Esophagus muscularis mucosa (tissue), 4 donors: ENCODE measurements around the gene ARHGEF12. TPM values are rescaled to one million over a fixed set of nuclear protein-coding genes. Genes with fewer than 3 reads are reported as not detected.

Experiments used
- DNase-seq: peaks from one replicate; pipeline ENCODE4 v3.0.0-alpha.2; 2017; ENCODE audit errors: extremely low spot score
- H3K27ac ChIP-seq, 4 donors: fragments of 200-600 bp; sonication (generic); replicated peaks in 1 of 4; 1 replicate in 3 of 4; 2 replicates in 1 of 4; pipeline ENCODE4 v1.5.1; 2016 to 2019; ENCODE audit warnings: mild to moderate bottlenecking in 1 of 4
- H3K27me3 ChIP-seq, 4 donors: fragments of 200-600 bp; sonication (generic); one replicate each; pipeline versions ENCODE4 v1.5.1 to v1.6.0; 2016 to 2019
- H3K36me3 ChIP-seq, 4 donors: fragments of 200-600 bp; sonication (generic); one replicate each; pipeline ENCODE4 v1.5.1; 2016 to 2019
- H3K4me1 ChIP-seq, 4 donors: fragments of 200-600 bp; sonication (generic); one replicate each; pipeline ENCODE4 v1.5.1; 2016 to 2019
- H3K4me3 ChIP-seq, 4 donors: fragments of 200-600 bp; sonication (generic); 1 replicate in 2 of 4; 2 replicates in 2 of 4; pipeline ENCODE4 v1.5.1; 2016 to 2019; ENCODE audit warnings: mild to moderate bottlenecking in 4 of 4, moderate library complexity in 1 of 4
- H3K9me3 ChIP-seq, 4 donors: fragments of 200-600 bp; sonication (generic); 1 replicate in 3 of 4; 2 replicates in 1 of 4; pipeline ENCODE4 v1.5.1; 2016 to 2019
- CTCF ChIP-seq, 3 experiments: fragments of 200-600 bp in 2 of 3; fragments of 450-650 bp in 1 of 3; sonication (generic) in 2 of 3; IDR thresholded peaks; one replicate each; pipeline ENCODE4 v1.5.1; 2017 to 2019; ENCODE audit warnings: antibody characterized with exemption in 3 of 3, mild to moderate bottlenecking in 2 of 3, moderate library complexity in 1 of 3
- EP300 ChIP-seq: sonication (generic); formaldehyde crosslinking; IDR thresholded peaks from one replicate; pipeline ENCODE4 v1.6.1; 2017; ENCODE audit warnings: antibody characterized with exemption
- POLR2A ChIP-seq: fragments of 450-650 bp; IDR thresholded peaks from one replicate; pipeline ENCODE4 v1.6.1; 2017; ENCODE audit warnings: antibody characterized with exemption, moderate library complexity, mild to moderate bottlenecking, low read depth
- POLR2AphosphoS5 ChIP-seq, 2 donors: sonication (generic); formaldehyde crosslinking; IDR thresholded peaks; one replicate each; pipeline ENCODE4 v1.6.1; 2017; ENCODE audit warnings: antibody characterized with exemption in 2 of 2
- WGBS: methylation state at CpG from one replicate; pipeline ENCODE4 v1.1.5; 2018; 5-methylcytosine and 5-hydroxymethylcytosine counted together
- intact Hi-C: fragments of 100-400 bp; cut with DNase I; formaldehyde crosslinking; loops from one replicate; pipeline ENCODE4 v1.15.1; 2023
- total RNA-seq, 4 donors: library from RNA; depleted of rRNA; stranded (reverse); fragments of >200 nt; gene quantifications; one replicate each; pipeline versions ENCODE4 v1.1.0 to v1.2.1, GENCODE V29; 2016

Gene ARHGEF12
- total RNA-seq, 4 donors from 2014 or later: 89.1 to 118 (median 106) TPM

GRCh38 chr11:120337355-120338106, 1.3 kb downstream of the ARHGEF12 start:
- no peaks in the 10 kb centered on the region for H3K27me3 ChIP-seq
- no peak for TF ChIP-seq EP300
- TF ChIP-seq POLR2AphosphoS5 (IDR thresholded peaks at IDR 0.05): no peak
- TF ChIP-seq POLR2A: no peak
- TF ChIP-seq CTCF (IDR thresholded peaks at IDR 0.05): no peak
- no peak for DNase-seq
- intact Hi-C loops: no loop called here
- no peaks in the 10 kb centered on the region for H3K9me3 ChIP-seq
- 12% methylated on average over 18 of the region's 18 CpGs for WGBS
- peak overlapping the region; percentile 99 to 100 (median 99) for H3K27ac ChIP-seq
- peaks cover 42 to 74% (median 70%) of the 10 kb centered on the region in 4 donors for H3K4me1 ChIP-seq
- H3K4me3 ChIP-seq: peak overlapping the region; percentile 86 to 99 (median 96)
- no peaks in the 10 kb centered on the region for H3K36me3 ChIP-seq

GRCh38 chr11:120338107-120338933, 2.1 kb downstream of the ARHGEF12 start:
- H3K9me3 ChIP-seq: no peaks in the 10 kb centered on the region
- no peak for DNase-seq
- WGBS: 23% methylated on average over 7 of the region's 7 CpGs
- H3K4me3 ChIP-seq: peak overlapping the region; percentile 86 to 99 (median 96)
- TF ChIP-seq EP300: no peak
- no peak for TF ChIP-seq POLR2AphosphoS5 (IDR thresholded peaks at IDR 0.05)
- TF ChIP-seq POLR2A: no peak
- no peak for TF ChIP-seq CTCF (IDR thresholded peaks at IDR 0.05)
- H3K27me3 ChIP-seq: no peaks in the 10 kb centered on the region
- H3K36me3 ChIP-seq: no peaks in the 10 kb centered on the region
- intact Hi-C loops: no loop called here
- H3K4me1 ChIP-seq: peaks cover 45 to 74% (median 69%) of the 10 kb centered on the region in 4 donors
- H3K27ac ChIP-seq: peak overlapping the region; percentile 99 to 100 (median 99)

GRCh38 chr11:120339394-120339890, 3.2 kb downstream of the ARHGEF12 start:
- Histone ChIP-seq H3K27me3 (no peaks in the 10 kb centered on the region), H3K9me3 (no peaks in the 10 kb centered on the region), H3K4me3 (peak overlapping the region; percentile 86 to 99 (median 96)), H3K27ac (peak overlapping the region; percentile 99 to 100 (median 99)), H3K4me1 (peaks cover 49 to 74% (median 69%) of the 10 kb centered on the region in 4 donors), H3K36me3 (no peaks in the 10 kb centered on the region)
- DNase-seq: no peak
- 10% methylated on average over 6 of the region's 6 CpGs for WGBS
- intact Hi-C loops: no loop called here
- TF ChIP-seq CTCF (IDR thresholded peaks at IDR 0.05) (no peak), POLR2AphosphoS5 (IDR thresholded peaks at IDR 0.05) (peak; percentile 39 to 67)

GRCh38 chr11:120340529-120340928, 4.3 kb downstream of the ARHGEF12 start:
- intact Hi-C loops: loop anchor here (10.0 kb wide), 1 partner anchor 54 kb away; no protein-coding TSS in a partner anchor
- H3K27me3 ChIP-seq: no peaks in the 10 kb centered on the region
- H3K9me3 ChIP-seq: no peaks in the 10 kb centered on the region
- DNase-seq: no peak
- no peak for TF ChIP-seq POLR2AphosphoS5 (IDR thresholded peaks at IDR 0.05)
- TF ChIP-seq POLR2A: no peak
- no peak for TF ChIP-seq CTCF (IDR thresholded peaks at IDR 0.05)
- TF ChIP-seq EP300: no peak
- no peaks in the 10 kb centered on the region for H3K36me3 ChIP-seq
- WGBS: 19% methylated on average over 2 of the region's 2 CpGs
- peak overlapping the region in 3 of 4 donors; percentile 94 to 99 (median 97) for H3K4me3 ChIP-seq
- H3K4me1 ChIP-seq: peaks cover 58 to 76% (median 72%) of the 10 kb centered on the region in 4 donors
- peak overlapping the region; percentile 99 to 100 (median 99) for H3K27ac ChIP-seq
